K562 (cell line): Measurements from ENCODE around the gene CLEC4F. TPM values are rescaled to one million over a fixed set of nuclear protein-coding genes. Genes with fewer than 3 reads are reported as not detected.
A peak's percentile ranks its signal among the peaks of the same experiment; 100 is the strongest.

Experiments
- ATF1 ChIP-seq, 2 experiments: fragments of 450-650 bp in 1 of 2; IDR thresholded peaks; 2 replicates each; pipeline ENCODE4 v1.6.1; 2016; ENCODE audit warnings: missing compliant biosample characterization in 1 of 2, missing genetic modification characterization in 1 of 2
- ATF7 ChIP-seq: fragments of 450-650 bp; IDR thresholded peaks from 2 replicates; pipeline ENCODE4 v1.7.1; 2014; ENCODE audit warnings: mild to moderate bottlenecking, moderate library complexity
- BRD9 ChIP-seq: fragments of 450-650 bp; IDR thresholded peaks from 2 replicates; pipeline ENCODE4 v1.6.1; 2018; ENCODE audit warnings: low read depth; ENCODE audit not compliant: partially characterized antibody
- CBX3 ChIP-seq, 2 experiments: IDR thresholded peaks; 1 replicate in 1 of 2; 2 replicates in 1 of 2; pipeline ENCODE4 v1.6.1; 2012; ENCODE audit warnings: inconsistent platforms in 2 of 2, low read length in 2 of 2, borderline replicate concordance in 1 of 2, control low read depth in 1 of 2
- E2F6 ChIP-seq, 2 experiments: IDR thresholded peaks; 2 replicates each; pipeline ENCODE4 v1.6.1; 2011; ENCODE audit warnings: borderline replicate concordance in 1 of 2, control low read depth in 1 of 2, low read depth in 1 of 2, low read length in 1 of 2, mild to moderate bottlenecking in 1 of 2, mixed read lengths in 1 of 2, moderate library complexity in 1 of 2; ENCODE audit not compliant: insufficient read depth in 1 of 2, insufficient read length in 1 of 2, poor library complexity in 1 of 2, severe bottlenecking in 1 of 2; ENCODE audit errors: extremely low read depth in 1 of 2
- HEY1 ChIP-seq: fragments of 250-450 bp; sonication (Bioruptor Pico); IDR thresholded peaks from 2 replicates; pipeline ENCODE4 v1.5.0; 2020; ENCODE audit warnings: mild to moderate bottlenecking, moderate library complexity, borderline replicate concordance
- HMGN3 ChIP-seq: IDR thresholded peaks from 2 replicates; pipeline ENCODE4 v1.6.1; 2011; ENCODE audit warnings: borderline replicate concordance, low read depth, mild to moderate bottlenecking, mixed read lengths, low read length; ENCODE audit not compliant: insufficient read length; ENCODE audit errors: extremely low read depth
- HNRNPK ChIP-seq: fragments of 200-400 bp; formaldehyde crosslinking; IDR thresholded peaks from one replicate; pipeline ENCODE4 v1.6.1; 2018; ENCODE audit warnings: mild to moderate bottlenecking, low read depth, low read length; ENCODE audit not compliant: poor library complexity, severe bottlenecking
- PHF21A ChIP-seq: fragments of 450-650 bp; IDR thresholded peaks from 2 replicates; pipeline ENCODE4 v1.6.1; 2017; ENCODE audit warnings: low read depth, borderline replicate concordance
- RB1 ChIP-seq: fragments of 450-650 bp; IDR thresholded peaks from 2 replicates; pipeline ENCODE4 v1.6.1; 2017; ENCODE audit warnings: low read depth, mild to moderate bottlenecking
- TAF7 ChIP-seq: fragments of 450-650 bp; IDR thresholded peaks from 2 replicates; pipeline ENCODE4 v1.6.1; 2016; ENCODE audit warnings: missing genetic modification characterization, missing compliant biosample characterization
- U2AF1 ChIP-seq: fragments of 200-400 bp; formaldehyde crosslinking; optimal IDR thresholded peaks from 2 replicates; pipeline ENCODE3; 2017; ENCODE audit warnings: mild to moderate bottlenecking, low read depth, low read length, moderate library complexity
- ZNF175 ChIP-seq: fragments of 200-800 bp; sonication (Bioruptor generic); IDR thresholded peaks from 2 replicates; pipeline ENCODE4 v1.6.1; 2016; ENCODE audit warnings: low read depth, mild to moderate bottlenecking, missing genetic modification characterization, missing compliant biosample characterization
- polyA plus RNA-seq, 8 experiments: library from polyadenylated mRNA; depleted of rRNA in 4 of 8; stranded (reverse) in 5 of 8; unstranded in 3 of 8; fragments of >200 nt; fragmentation: Nextera tagmentation in 2 of 8; fragmentation: Illumina TruSeq in 1 of 8; extraction: Ambion mirVana in 2 of 8; extraction: Trizol in 1 of 8; gene quantifications; 2 replicates each; pipeline versions ENCODE4 v1.2.1 to v1.2.3, GENCODE V29; 2011 to 2014; ENCODE audit warnings: inconsistent platforms in 1 of 8, missing spikeins in 1 of 8
- total RNA-seq, 7 experiments: library from RNA; depleted of rRNA in 6 of 7; stranded (reverse); fragments of >200 nt in 6 of 7; fragmentation: Illumina TruSeq in 2 of 7; extraction: Trizol in 2 of 7; gene quantifications; 2 replicates each; pipeline versions ENCODE4 v1.2.1 to v1.2.3, GENCODE V29; 2011 to 2021; ENCODE audit warnings: low replicate concordance in 1 of 7
- TF ChIP-seq, protein P1 (sequence below): fragments of 250-450 bp; sonication (Bioruptor Pico); IDR thresholded peaks from 2 replicates; pipeline ENCODE4 v1.8.0; 2021; ENCODE audit warnings: mild to moderate bottlenecking, moderate library complexity
- TF ChIP-seq, protein P2 (sequence below), 3 experiments: fragments of 200-800 bp in 1 of 3; sonication (Bioruptor generic) in 1 of 3; sonication (generic) in 1 of 3; formaldehyde crosslinking in 1 of 3; IDR thresholded peaks; 2 replicates each; pipeline versions ENCODE4 v1.6.1 to v1.8.0; 2016 to 2022; ENCODE audit warnings: mild to moderate bottlenecking in 2 of 3, missing compliant biosample characterization in 2 of 3, missing genetic modification characterization in 2 of 3, missing genetic modification reagents in 1 of 3
- TF ChIP-seq, protein P3 (sequence below): fragments of 450-650 bp; IDR thresholded peaks from 2 replicates; pipeline ENCODE4 v1.6.1; 2016; ENCODE audit warnings: antibody characterized with exemption

CLEC4F gene
- total and polyA plus RNA-seq, 9 of the 15 experiments (the other 6 are each of a cell fraction or from before 2014, with no cell fraction given): not detected

DNA sequence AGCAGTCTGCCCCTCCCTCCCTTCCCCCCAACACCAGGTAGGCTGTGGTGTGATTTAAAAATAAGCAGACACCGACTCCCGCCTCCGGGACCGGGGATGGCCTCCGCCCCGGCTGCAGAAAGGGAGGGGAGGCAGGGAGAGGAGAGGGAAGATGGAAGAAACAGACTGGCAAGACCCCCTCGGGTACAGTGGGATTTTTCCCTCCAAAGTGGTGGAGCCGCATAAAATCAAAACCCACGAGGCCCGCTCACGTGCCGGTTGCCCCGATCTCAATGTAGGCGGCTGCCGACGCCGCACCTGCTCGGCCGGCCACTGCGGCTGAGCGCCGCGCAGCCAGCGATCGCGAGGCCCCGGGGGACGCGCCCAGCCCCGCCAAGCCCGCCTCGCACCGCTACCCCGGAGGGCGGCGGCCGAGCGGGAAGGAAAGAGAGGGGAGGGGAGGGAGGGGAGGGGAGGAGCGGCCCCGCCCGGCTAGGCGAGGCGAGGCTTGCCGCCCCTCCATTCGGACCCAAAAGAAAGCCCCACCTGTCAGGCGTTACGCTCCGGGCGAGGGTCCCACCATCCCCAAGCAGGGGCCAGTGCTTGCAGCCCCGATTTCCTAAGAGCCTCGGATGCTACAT lies 53.2 kb downstream of the CLEC4F start (continued):
- TF ChIP-seq, protein P1, sequence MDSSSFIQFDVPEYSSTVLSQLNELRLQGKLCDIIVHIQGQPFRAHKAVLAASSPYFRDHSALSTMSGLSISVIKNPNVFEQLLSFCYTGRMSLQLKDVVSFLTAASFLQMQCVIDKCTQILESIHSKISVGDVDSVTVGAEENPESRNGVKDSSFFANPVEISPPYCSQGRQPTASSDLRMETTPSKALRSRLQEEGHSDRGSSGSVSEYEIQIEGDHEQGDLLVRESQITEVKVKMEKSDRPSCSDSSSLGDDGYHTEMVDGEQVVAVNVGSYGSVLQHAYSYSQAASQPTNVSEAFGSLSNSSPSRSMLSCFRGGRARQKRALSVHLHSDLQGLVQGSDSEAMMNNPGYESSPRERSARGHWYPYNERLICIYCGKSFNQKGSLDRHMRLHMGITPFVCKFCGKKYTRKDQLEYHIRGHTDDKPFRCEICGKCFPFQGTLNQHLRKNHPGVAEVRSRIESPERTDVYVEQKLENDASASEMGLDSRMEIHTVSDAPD: no peak
- TF ChIP-seq U2AF1 (no peak), BRD9 (no peak), ZNF175 (CRISPR knock-in tag) (no peak), HEY1 (CRISPR knock-in tag) (no peak), E2F6 (IDR thresholded peaks at IDR 0.05; ENCODE audit: borderline replicate concordance in 1 of 2, extremely low read depth in 1 of 2, insufficient read depth in 1 of 2, insufficient read length in 1 of 2, low read depth in 1 of 2, low read length in 1 of 2, poor library complexity in 1 of 2, severe bottlenecking in 1 of 2) (peak; percentile 85 to 91), HMGN3 (peak; percentile 37), RB1 (peak; percentile 64; the same call in 1 of the 2 replicates), ATF7 (no peak), ATF1 (CRISPR knock-in tag; IDR thresholded peaks at IDR 0.05) (no peak), ATF1 (tag; IDR thresholded peaks at IDR 0.05) (no peak), TAF7 (no peak), HNRNPK (peak; percentile 70), PHF21A (peak; percentile 43; the same call in 1 of the 2 replicates), CBX3 (IDR thresholded peaks at IDR 0.05; ENCODE audit: borderline replicate concordance in 1 of 2, low read length in 2 of 2) (no peak)
- TF ChIP-seq, protein P2, sequence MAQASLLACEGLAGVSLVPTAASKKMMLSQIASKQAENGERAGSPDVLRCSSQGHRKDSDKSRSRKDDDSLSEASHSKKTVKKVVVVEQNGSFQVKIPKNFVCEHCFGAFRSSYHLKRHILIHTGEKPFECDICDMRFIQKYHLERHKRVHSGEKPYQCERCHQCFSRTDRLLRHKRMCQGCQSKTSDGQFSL (CRISPR knock-in tag; IDR thresholded peaks at IDR 0.05): no peak
- TF ChIP-seq, protein P2 (tag; IDR thresholded peaks at IDR 0.05): no peak
- TF ChIP-seq, protein P3, sequence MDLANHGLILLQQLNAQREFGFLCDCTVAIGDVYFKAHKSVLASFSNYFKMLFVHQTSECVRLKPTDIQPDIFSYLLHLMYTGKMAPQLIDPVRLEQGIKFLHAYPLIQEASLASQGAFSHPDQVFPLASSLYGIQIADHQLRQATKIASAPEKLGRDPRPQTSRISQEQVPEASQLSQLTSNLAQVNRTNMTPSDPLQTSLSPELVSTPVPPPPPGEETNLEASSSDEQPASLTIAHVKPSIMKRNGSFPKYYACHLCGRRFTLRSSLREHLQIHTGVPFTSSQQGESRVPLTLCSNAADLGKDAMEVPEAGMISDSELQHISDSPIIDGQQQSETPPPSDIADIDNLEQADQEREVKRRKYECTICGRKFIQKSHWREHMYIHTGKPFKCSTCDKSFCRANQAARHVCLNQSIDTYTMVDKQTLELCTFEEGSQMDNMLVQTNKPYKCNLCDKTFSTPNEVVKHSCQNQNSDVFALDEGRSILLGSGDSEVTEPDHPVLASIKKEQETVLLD: no peak
